SIG-M5 treated with dmso at 0.1 percent for 504 hours (cell line): Measurements from ENCODE around the gene TIMM8B.
"Not testable (repeated sequence)": the region's sequence is repeated elsewhere in the genome, so short reads cannot be mapped to it uniquely, and the experiment has no call there.

Experiments used
- DNase-seq: peaks from one replicate; lab custom pipeline; 2025; ENCODE audit not compliant: unreplicated experiment; lab: John Stamatoyannopoulos, UW

The TIMM8B gene, protein sequence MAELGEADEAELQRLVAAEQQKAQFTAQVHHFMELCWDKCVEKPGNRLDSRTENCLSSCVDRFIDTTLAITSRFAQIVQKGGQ

DNA sequence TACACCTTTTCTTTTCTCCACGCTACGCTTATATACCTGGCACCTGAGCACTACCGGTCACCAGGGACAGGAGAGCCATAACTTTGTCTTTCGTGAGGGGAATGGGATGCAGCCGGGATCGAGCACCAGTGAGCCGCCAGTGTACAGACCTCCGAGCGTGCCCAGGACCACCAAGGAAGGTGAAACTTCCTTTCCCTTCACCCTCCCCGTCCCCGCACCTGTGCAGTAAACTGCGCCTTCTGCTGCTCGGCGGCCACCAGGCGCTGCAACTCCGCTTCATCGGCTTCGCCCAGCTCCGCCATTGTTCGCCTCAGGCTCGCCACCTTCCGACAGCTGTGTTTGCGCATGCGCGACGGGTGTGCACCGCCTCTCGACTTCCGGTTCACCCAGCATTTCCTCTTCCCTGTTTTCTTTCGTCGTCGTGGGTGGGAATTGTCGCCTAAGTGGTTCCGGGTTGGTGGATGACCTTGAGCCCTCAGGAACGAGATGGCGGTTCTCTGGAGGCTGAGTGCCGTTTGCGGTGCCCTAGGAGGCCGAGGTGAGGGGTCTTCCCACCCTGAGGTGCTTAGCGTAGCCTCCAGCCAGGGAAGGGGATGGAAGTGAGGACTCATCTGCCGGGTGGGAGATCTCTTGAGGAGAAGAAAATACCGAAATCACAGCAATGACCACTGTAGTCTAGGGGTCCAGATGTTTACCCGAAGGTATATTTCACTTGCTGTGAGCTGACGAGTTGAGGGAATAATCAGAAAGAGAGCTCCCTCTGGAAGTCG, at the start of gene TIMM8B, which contains the start of gene SDHD:
Gene TIMM8B (minus strand): TSS at position 335 of the 770 bp plus-strand sequence. CDS start 33 bp downstream, at position 302.
Gene SDHD (plus strand): TSS at position 452 of the 770 bp plus-strand sequence. CDS start 35 bp downstream, at position 487.
- peak; percentile 95 for DNase-seq

DNA sequence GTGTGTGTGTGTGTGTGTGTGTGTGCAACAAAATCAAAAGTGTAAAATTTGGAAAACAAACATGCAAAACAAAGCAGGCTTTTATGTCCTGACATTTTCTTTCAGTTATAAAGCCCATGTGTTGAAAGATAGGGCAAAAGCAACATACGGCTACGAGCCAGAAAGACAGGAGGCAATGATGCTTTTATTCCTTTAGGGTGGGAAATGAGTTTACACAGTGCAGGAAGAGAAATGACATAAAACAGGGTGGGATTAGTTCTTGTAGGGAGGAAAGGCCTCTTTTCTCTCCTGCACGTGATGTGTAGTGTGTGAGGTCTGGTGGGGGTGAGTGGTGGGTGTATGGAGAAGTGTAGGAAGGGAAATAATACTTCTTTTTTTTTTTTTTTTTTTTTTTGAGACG, 47.9 kb upstream of the TIMM8B start:
- no peak for DNase-seq

DNA sequence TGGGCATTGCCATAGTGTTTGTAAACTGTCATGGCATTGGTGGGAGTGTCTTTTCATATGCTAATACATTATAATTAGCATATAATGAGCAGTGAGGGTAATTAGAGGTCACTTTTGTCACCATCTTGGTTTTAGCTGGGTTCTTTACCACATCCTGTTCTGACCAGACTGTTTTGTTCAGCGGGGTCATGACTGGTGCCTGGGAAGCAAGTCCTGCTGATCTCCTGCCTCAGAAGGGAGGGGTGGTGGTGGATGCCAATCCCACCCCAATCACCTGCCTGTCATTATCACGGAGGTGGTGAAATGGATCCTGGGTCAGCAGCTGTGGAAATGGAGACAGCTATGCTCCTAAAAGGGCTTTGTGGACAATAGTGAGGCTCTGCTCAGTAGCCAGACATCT, 46.2 kb upstream of the TIMM8B start:
- no peak for DNase-seq

DNA sequence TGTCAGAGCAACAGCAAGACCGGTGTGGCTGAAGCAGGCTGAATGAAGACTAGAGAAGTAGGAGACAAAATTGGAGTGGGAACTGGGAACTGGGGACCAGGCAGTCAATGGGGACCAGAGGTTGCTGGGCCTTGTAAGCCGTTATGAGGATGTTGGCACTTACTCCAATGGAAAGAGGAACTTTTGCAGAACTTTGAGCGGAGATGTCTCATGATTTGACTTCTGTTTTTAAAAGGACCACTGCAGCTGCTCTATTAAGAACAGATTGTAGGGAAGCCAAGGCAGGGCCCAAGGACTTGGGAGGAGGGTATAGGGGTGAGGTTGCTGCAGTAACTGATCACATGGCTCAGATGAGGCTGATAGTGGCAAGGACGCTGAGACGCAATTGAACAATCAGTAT, 43.1 kb upstream of the TIMM8B start:
- peak; percentile 63 for DNase-seq

DNA sequence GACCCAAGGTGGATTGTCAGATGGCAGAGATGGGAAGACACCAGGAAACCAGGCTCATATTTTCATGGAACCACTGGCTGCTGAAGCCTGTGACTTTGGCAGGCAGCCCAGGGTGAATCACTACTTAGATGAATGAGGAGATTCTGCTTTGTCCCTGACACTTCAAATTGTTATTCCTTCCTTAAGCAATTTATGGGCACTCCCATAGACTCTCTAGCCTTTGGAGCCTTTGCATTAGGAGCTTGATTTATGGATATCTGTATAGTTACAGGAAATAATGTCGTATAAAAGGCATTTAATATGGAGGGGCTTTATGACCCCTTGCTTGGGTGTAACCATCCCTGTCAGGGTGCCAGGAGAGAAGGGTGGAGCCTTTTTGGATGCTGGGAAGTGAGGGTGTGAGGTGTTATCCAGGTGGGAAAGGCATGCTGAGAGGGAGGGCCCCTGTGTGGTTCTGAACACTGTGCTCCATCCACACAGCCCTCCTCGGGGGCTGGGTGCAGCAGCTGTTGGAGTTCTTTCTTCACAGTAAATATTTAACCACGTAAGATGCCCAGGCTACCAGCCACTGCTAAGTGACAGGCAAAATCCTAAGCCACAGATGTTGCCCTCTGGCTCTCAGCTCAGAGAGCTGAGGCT, 42.0 kb upstream of the TIMM8B start:
- DNase-seq = no peak

DNA sequence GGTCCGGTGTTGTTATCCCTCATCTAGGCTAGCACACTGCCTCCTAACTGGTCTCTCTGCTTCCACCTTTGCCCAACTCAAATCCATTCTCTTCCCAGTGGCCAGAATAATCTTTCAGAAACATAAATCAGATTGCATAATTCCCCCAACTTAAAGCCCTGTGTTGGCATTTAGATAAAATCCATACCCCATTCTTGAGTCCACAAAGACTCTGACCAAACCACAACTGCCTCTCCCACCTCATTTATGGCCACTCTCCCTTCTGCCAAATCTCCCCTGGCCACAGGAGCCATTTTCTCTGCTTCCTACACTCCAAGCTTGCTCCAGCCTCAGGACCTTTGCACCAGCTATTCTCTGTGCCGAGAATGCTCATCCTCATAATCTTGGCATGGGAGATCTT, 40.5 kb upstream of the TIMM8B start:
- no peak for DNase-seq

DNA sequence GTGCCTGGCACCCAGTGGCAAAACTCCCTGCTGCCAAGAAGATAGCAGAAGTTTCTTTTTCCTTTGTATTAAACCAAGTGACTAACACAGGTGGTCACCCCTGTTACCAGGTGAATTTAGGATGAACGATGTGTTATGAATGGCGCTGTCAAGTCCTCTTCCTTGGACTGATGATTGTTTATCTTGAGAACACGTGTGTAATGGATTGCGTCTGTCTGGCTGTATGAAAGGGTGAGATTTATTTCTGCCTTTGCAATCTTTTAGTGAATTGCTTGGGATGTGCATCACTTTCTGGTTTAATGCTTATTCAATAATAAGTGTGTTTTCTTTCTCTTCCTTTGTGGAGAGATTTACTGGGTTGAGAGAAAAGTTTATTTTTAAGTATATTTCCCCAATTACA, 36.6 kb upstream of the TIMM8B start:
- no peak for DNase-seq

DNA sequence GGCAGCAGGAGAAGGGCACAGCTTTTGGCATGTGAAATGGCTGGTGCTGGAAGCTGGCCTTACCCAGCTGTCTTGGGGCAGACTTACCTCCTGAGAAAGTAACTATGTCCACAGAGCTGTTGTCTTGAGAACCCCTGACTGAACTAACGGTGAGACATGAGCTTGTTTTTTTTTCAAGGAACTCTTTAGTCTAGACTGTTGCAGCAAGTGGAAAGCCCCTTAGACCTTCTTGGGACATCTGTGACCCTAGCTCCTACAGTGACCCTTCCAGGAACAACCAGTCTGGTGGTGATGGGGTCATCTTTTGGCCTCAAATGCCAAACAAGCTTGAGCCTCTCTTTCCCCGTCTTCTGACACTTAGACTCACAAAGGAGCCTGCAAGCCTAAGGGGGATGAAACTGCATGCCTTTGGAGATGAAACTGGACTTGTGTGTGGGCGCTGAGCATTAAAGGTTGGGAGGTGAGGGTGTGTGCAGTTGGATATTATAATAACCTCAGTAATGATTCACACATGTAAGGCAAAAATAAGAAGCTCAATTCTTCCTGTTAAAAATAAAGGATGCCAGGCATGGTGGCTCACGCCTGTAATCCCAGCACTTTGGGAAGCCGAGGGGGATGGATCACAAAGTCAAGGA, 35.5 kb upstream of the TIMM8B start:
- DNase-seq = no peak

DNA sequence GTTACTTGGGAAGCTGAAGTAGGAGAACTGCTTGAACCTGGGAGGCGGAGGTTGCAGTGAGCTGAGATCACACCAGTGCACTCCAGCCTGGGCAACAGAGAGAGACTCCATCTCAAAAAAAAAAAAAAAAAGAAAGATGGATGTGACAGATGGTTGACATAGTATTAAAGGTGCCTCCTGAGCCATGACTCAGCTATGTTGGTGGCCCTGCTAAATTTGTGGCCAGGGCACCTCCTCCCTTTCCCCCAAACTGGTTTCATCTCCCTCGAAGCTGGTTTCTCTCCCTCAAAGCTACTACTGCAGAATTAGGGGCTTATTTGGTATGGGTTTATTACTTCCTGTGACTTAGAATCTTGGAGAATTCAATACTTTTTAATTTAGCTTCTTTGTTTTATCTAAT, 31.6 kb upstream of the TIMM8B start:
- DNase-seq = no peak

DNA sequence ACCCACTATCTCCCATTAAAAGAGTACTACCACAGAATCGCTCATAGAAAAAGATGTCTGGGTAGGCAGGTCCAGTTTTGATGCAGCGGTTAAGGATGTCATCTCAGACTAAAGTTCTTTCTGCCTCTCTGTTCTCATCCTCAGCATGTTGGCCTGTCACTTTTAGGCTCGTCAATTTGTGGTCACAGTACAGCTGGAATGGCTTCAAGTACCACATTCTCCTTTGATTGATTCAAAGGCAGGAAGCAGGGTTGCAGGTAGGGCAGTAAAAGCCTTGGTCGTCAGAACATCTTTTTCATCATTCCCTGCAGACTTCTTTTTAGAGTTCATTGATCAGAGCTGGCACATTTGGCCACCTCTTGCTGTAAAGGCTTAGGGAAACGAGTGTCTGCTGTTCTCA, 28.8 kb upstream of the TIMM8B start:
- DNase-seq = no peak

DNA sequence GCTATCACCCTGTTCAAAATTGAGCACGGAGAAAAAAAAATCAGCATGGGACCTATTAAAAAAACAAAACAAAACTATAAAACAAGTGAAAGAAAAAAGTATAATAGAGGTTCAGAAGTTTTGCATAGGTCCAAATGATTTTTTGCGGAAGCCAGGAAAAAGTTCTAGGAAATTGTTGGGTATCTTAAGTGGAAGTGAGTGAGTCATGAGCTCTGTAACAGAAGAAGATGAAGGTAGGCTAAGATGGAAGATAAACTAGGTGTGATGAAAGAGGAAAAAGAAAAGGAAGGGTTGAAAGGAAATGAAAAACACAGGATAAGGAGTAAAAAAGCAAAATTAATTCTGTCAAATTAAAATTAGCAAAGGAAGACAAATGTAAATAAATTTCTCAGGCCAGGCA, 27.9 kb upstream of the TIMM8B start:
- no peak for DNase-seq

DNA sequence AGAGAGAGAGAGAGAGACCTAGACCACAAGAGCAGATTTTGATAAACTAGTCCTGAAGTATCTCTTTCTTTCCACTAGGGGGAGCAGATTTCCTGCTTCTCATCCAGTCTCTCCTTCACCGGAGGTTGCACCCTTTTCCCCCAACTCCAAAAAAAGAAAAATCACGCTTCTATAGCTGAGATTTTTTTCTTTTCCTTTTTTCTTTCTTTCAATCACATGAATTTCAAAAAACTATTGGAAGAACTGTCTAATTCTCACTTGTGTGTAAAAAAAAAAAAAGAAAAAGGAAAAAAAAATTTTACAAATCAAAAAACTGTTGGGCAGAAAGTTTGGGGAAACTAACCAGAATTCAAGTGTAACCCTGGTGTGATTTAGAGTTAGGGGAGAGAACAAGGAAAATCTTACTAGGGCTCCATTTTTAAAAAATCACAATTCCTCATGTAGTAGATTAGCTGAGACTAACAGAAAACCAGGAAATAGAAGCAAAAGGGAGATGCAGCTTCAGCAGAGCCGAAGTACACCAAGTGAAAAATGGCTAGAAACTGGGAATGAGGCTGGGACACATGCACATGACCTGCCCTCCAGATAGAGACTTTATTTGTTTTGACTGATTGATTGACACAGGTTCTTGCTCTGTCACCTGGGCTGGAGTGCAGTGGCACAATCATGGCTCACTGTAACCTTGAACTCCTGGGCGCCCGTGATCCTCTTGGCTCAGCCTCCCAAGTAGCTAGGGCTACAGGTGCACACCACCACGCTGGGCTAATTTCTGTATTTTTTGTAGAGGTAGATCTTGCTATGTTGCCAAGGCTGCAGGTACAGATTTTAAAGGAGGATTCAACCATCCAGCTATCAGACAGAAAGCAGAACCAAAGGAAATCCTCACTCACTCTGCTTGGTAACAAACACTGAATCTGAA, 27.2 kb upstream of the TIMM8B start:
- DNase-seq = peak; percentile 71

DNA sequence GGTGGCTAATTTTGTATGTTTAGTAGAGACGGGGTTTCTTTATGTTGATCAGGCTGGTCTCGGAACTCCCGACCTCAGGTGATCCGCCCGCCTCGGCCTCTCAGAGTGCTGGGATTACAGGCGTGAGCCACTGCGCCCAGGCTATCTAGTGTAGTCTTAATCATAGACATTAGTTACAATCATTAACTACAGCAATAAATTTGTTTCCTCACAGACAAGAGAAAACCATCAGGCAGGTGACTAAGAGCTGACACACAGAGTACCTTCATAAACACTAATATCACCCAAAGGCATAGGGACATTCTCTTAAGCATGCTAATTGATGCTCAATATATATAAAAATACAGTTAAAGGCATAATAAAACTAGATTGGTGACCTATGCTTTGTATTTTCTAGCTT, 19.5 kb upstream of the TIMM8B start:
- no peak for DNase-seq

DNA sequence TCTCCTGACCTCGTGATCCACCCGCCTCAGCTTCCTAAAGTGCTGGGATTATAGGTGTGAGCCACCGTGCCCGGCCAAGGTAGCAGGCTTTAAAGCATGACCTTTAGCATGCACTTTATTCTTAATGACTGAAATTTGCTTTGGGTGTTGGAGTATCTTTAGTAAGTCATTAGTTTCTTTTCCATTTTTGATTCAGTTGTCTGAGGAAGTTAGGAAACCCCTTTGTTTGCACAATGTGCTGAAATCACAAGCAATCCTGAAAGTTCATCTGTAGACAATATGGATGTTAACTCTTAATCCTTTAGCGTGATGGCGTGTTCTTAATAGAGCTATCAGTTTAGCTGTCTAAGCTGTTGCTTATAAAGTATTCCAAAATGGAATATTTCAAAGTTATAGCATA, 16.9 kb upstream of the TIMM8B start:
- peak; percentile 67 for DNase-seq

DNA sequence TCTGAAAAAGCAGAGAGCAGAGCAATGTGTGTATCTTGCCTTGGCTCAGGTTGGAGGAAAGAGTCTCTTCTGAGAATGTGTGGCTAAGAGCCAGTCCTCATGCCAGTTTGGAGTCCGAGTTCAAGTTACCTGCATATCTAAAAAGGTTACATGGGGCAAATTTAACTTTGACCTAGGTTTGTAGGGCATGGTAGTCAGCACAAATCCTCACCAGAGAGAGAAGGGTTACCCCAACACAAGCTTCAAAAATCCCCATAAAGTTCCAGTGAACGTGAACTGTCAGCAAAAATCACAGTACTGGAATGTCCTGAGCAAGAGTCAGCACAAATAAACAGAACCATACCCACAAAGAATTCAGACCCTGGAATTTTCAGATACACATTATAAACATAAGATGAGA, 13.9 kb upstream of the TIMM8B start:
- DNase-seq = no peak

DNA sequence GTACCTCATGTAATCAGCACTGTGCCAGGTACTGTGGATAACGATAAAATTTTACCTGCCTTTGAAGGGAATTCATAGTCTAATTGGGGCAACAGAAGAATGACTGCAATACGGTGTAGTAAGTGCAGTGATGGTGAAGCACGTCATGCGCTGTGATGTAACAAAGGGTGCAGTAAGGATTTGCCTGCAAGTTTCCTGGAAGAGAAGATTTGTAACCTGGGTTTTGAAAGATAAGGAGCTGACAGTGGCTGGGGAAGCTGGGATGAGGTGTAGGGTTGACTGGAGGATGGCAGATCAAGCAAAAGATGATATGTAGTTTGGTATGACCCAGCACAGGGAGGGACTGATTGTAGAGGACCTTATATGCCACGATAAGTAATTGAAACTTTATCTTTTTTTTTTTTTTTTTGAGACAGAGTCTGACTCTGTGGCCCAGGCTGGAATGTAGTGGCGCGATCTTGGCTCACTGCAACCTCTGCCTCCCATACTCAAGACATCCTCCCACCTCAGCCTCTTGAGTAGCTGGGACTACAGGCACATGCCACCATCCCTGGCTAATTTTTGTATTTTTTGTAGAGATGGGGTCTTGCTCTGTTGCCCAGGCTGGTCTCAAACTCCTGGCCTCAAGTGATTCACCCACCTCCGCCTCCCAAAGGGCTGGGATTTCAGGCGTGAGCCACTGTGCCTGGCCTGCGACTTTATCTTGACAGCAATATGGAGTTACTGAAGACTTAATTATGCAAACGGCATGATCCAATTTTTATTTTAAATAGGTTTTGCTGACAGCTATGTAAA, 11.4 kb upstream of the TIMM8B start:
- no peak for DNase-seq

DNA sequence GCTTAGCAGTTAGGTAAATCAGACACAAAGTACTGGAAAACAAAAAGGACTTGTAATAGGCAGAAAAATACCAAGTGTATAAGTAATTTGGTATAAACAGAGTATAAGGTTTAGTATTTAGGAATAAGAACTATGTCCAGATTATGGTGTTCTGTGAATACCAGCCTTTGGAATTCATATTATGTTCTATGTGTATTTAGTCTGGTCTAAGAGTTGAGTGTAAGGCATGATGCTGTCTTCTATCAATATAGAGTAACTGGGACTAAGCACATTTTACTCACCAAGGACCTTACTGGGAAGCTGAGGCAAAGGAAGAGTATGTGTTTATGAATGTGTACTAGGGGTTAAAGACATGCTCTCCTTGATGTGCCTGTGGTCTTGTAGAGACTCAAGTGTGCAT, 9.6 kb upstream of the TIMM8B start:
- no peak for DNase-seq

DNA sequence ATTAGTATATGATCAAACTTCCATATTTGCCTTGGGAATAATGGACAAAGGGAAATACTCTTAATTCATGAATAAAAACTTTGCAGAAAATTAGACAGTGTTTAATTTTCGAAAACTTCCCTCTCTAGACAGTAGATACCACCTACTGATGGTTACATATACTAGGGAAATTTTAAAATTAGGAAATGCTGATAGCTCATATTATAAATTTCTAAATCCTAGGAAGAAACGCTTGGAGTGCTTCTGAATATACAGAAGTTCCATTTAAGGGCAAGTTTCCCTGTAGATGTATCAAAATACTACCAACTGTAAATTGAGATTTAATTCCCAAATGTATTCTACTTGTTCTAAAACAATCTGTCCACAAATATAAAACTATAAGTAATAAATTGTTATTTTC, 8.7 kb upstream of the TIMM8B start:
- DNase-seq = not testable (repeated sequence)

DNA sequence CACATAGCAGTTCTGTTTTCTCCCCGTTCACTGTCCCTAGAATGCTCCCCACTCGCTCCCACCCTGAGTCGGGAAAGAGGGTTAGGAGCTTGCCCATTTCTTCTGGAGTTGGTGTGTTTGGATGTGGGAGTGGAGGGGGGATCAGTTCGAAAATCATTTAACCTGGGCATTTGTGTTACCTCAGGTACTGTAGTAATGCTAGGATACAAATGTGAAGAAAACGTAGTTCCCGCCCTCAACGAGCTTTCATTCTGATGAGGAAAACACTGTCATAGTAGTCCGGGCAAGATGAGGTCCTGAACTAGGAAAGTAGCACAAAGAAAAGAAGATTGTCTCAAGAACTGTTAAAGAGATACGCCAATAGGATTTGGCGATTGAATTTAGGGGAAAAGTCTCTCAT, 656 bp upstream of the TIMM8B start:
- no peak for DNase-seq

DNA sequence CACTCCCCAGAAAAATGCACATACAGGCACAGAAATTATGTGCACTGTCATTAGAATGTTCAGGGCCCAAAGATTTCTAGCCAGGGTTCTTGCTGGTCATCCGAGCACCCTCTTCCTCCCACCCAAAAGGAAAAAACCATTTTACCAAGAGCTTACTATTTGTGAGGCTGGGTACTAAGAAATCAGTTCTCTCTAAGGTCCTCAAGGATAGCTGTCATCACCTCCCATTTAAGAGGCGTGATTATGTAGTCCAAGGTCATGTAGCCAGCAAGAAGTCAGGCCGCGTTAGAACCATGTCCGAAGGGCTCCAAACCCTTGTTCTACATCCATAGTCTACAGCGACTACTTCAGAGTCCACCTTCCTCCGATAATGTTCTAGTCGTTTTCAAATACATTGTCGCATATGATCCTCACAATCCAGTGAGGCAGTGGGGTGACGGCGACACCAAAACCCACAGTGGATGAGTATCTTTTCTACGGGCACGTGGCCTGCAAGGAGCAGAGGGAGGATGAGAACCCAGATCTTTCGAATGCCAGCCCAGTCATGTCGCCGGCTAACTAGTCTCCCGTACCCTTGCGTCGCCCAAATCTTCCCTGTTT, 634 bp downstream of the TIMM8B start:
- DNase-seq = peak; percentile 28
